Small intestine (tissue), 7 donors: ENCODE measurements around the gene PLCD1. TPM values are rescaled to one million over a fixed set of nuclear protein-coding genes. Genes with fewer than 3 reads are reported as not detected.

ENCODE experiments used
- DNase-seq, 2 donors: peaks; one replicate each; pipeline versions ENCODE4 v3.0.0 to v3.0.0-alpha.2; 2013
- FAIRE-seq: peaks from 2 replicates; lab custom pipeline; 2012; peaks lifted over from hg19 to GRCh38; lab: Jason Lieb, UNC
- H3K27ac ChIP-seq, 3 donors: one replicate each; pipeline ENCODE4 v1.5.1; 2013; ENCODE audit warnings: low read length in 2 of 3, mild to moderate bottlenecking in 2 of 3, control low read depth in 1 of 3, inconsistent platforms in 1 of 3, low read depth in 1 of 3, moderate library complexity in 1 of 3
- H3K27me3 ChIP-seq, 3 donors: one replicate each; pipeline ENCODE4 v1.6.1; 2013; ENCODE audit warnings: low read length in 3 of 3, inconsistent platforms in 1 of 3; ENCODE audit not compliant: control insufficient read depth in 3 of 3, insufficient read depth in 3 of 3
- H3K36me3 ChIP-seq, 3 donors: one replicate each; pipeline ENCODE4 v1.6.1; 2013; ENCODE audit warnings: low read length in 3 of 3, inconsistent platforms in 1 of 3, low read depth in 1 of 3, mild to moderate bottlenecking in 1 of 3, moderate library complexity in 1 of 3; ENCODE audit not compliant: control insufficient read depth in 3 of 3, insufficient read depth in 2 of 3
- H3K4me1 ChIP-seq, 3 donors: one replicate each; pipeline ENCODE4 v1.6.1; 2013; ENCODE audit warnings: low read length in 2 of 3, inconsistent platforms in 1 of 3, low read depth in 1 of 3, mild to moderate bottlenecking in 1 of 3, moderate library complexity in 1 of 3; ENCODE audit not compliant: control insufficient read depth in 3 of 3, insufficient read depth in 2 of 3
- H3K4me3 ChIP-seq, 3 donors: one replicate each; pipeline ENCODE4 v1.5.1; 2013; ENCODE audit warnings: low read length in 3 of 3, control low read depth in 1 of 3, inconsistent platforms in 1 of 3, low read depth in 1 of 3, mild to moderate bottlenecking in 1 of 3, moderate library complexity in 1 of 3
- H3K9me3 ChIP-seq, 2 donors: one replicate each; pipeline ENCODE4 v1.6.1; 2013; ENCODE audit warnings: low read depth in 1 of 2, low read length in 1 of 2; ENCODE audit not compliant: control insufficient read depth in 2 of 2, insufficient read depth in 1 of 2
- WGBS, 3 donors: extraction: QIAGEN DNeasy Blood & Tissue Kit; methylation state at CpG; one replicate each; pipeline ENCODE4 v1.1.7; 2013; 5-methylcytosine and 5-hydroxymethylcytosine counted together
- polyA plus RNA-seq, 4 donors: library from polyadenylated mRNA; stranded (reverse) in 3 of 4; unstranded in 1 of 4; fragments of 200-250 nt in 3 of 4; fragments of 120-200 nt in 1 of 4; gene quantifications; one replicate each; pipeline versions ENCODE4 v1.2.1 to v1.2.3, GENCODE V29; 2013
- donor health status: healthy with polysubstance abuse.
- donor health status: control.
- donor health status: control.
- donor health status: Bipolar disorder and iron deficiency.
- donor health status: healthy.

PLCD1 gene
- polyA plus RNA-seq, 4 donors, result 7.8 to 20.7 (median 12.6) TPM

DNA sequence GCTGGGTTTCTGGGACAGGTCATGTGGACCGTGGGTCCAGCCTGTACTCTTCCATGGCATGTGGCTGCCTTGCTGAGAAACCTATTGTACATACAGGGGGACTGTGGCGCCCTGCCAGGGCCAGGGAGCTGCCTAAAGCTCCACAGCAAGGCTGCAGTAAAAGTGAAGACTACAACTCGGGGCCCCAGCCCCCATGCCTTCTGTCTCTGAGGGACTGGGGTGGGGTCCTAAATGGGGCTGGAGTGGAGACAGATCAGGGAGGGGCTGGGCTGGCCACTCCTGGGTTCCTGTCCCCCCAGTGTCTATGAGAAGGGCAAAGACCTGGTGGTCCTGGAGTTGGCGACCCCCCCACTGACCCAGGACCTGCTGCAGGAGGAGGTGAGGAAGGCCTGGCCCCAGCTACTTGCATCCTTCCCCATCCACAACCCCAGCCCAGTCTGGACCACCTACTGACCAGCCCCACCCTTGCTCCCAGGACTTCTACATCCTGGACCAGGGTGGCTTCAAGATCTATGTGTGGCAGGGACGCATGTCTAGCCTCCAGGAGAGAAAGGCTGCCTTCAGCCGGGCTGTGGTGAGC, 31.6 kb downstream of the PLCD1 start:
- no peak overlapping the region for H3K4me3 ChIP-seq
- H3K36me3 ChIP-seq, result peaks cover 0 to 75% (median 20%) of the 10 kb centered on the region in 3 donors
- H3K4me1 ChIP-seq, result peaks cover 8 to 77% (median 10%) of the 10 kb centered on the region in 3 donors

GRCh38 chr3:37997342-37997741, 32.1 kb downstream of the PLCD1 start:
- DNase-seq (no peak), FAIRE-seq (no peak)
- WGBS, 3 donors, result 87 to 88% (median 87%) methylated on average over 10 of the region's 10 CpGs

More for the DNA sequence above, 31.6 kb downstream of the PLCD1 start:
- Histone ChIP-seq H3K9me3 (no peaks in the 10 kb centered on the region), H3K27me3 (no peaks in the 10 kb centered on the region), H3K27ac (peak overlapping the region; percentile 78 to 96 (median 91))
- FAIRE-seq (no peak), DNase-seq (no peak)
- WGBS, 3 donors, result 67 to 89% (median 85%) methylated on average over 6 of the region's 6 CpGs

DNA sequence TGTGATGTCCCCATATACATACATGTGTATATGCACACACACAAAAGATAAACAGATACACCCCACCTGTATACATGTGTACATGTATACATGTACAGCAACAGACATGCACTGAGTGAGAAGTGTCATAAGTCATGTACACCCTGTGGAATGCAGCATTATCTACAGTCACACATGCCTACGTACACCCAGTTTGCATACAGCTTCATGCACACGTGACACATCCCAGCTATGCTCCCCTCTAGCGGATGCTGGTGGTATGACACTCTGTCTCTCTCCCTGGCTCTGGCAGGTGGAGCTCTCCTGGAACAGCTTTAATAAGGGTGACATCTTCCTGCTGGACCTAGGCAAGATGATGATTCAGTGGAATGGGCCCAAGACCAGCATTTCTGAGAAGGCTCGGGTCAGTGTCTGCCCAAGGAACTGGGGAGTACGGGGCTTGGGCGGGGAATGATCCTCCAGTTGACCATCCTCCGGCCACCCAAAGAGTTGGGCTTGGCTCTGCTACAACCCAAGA, 32.6 kb downstream of the PLCD1 start:
- FAIRE-seq, result no peak
- DNase-seq, result peak; percentile 94 to 96
- H3K27ac ChIP-seq, result peak overlapping the region in 1 of 3 donors; percentile 96
- no peaks in the 10 kb centered on the region for H3K27me3 ChIP-seq
- no peaks in the 10 kb centered on the region for H3K9me3 ChIP-seq
- H3K4me1 ChIP-seq, result peaks cover 8 to 67% (median 10%) of the 10 kb centered on the region in 3 donors
- H3K4me3 ChIP-seq, result no peak overlapping the region
- peaks cover 0 to 64% (median 14%) of the 10 kb centered on the region in 3 donors for H3K36me3 ChIP-seq
- 38 to 47% (median 42%) methylated on average over 7 of the region's 7 CpGs for WGBS, 3 donors

More at GRCh38 chr3:37997342-37997741, 32.1 kb downstream of the PLCD1 start:
- Histone ChIP-seq H3K36me3 (peaks cover 0 to 69% (median 17%) of the 10 kb centered on the region in 3 donors), H3K9me3 (no peaks in the 10 kb centered on the region), H3K4me1 (peaks cover 8 to 72% (median 10%) of the 10 kb centered on the region in 3 donors), H3K4me3 (no peak overlapping the region), H3K27ac (peak overlapping the region in 2 of 3 donors; percentile 13 to 96), H3K27me3 (no peaks in the 10 kb centered on the region)

DNA sequence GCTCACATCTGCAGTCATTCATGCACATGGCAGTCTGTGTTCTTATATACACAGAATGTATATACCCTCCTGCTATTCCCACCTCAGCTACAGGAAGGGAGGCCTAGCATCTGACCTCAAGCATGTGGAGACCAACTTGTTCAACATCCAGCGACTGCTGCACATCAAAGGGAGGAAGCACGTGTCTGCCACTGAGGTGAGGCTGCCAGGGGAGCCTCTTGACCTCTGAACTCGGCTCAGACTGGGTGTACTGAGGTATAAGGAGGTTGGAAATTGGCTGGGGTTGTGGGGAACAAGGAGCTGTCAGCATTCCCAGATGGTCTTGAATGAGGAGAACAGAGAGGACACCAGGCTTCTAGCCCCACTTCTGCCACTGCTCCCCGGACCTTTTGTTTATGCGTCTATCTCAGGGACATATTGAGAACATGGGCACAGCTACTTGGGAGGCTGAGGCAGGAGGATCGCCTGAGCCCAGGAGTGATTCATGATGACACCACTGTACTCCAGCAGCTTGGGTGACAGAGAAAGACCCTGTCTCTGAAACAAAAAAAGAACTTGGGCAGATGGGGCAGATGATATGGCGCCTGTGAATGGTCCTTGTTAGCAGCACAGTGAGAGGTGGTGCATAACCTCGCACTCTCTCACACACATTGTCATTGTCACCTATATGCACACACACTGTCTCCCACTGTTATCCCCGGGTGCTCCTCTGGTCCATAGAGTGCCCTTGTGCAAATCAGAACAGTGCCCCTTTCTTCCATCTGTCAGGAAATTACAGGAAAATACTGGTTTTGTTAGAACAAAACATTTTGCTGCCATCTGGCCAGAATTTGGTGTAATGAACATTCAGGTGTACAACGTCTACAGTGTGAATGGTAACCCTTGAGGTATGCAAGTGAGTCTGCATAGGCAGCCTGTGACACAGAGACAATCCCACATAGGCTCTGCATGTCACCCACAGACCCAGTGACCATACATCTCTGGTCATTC, 33.5 kb downstream of the PLCD1 start:
- DNase-seq (no peak), FAIRE-seq (no peak)
- H3K27ac ChIP-seq, result peak overlapping the region; percentile 22 to 96 (median 44)
- H3K4me3 ChIP-seq, result no peak overlapping the region
- WGBS, 3 donors, result 61 to 76% (median 68%) methylated on average over 10 of the region's 10 CpGs
- no peaks in the 10 kb centered on the region for H3K27me3 ChIP-seq
- no peaks in the 10 kb centered on the region for H3K9me3 ChIP-seq
- peaks cover 0 to 55% (median 13%) of the 10 kb centered on the region in 3 donors for H3K36me3 ChIP-seq
- peaks cover 8 to 58% (median 10%) of the 10 kb centered on the region in 3 donors for H3K4me1 ChIP-seq

DNA sequence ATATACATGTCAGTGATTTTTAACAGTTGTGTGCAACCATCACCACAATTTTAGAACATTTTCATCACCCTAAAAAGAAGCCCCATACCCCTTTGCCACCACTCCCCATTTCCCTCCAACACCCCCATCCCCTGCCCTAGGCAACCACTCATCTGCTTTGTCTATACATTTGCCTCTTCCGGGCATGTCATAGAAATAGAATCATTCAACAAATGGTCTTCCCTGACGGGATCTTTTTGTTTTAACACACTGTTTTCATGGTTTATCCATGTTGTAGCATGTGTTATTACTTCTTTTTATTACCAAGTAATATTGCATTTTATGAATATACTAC, 34.8 kb downstream of the PLCD1 start:
- DNase-seq (no peak), FAIRE-seq (no peak)
- Histone ChIP-seq H3K9me3 (no peaks in the 10 kb centered on the region), H3K4me1 (peaks cover 8 to 68% (median 10%) of the 10 kb centered on the region in 3 donors), H3K36me3 (peaks cover 0 to 47% (median 12%) of the 10 kb centered on the region in 3 donors), H3K27me3 (no peaks in the 10 kb centered on the region), H3K4me3 (peak overlapping the region in 2 of 3 donors; percentile 51 to 66), H3K27ac (peak overlapping the region; percentile 88 to 97 (median 96))
- 18 to 35% (median 23%) methylated on average over 2 of the region's 2 CpGs for WGBS, 3 donors

DNA sequence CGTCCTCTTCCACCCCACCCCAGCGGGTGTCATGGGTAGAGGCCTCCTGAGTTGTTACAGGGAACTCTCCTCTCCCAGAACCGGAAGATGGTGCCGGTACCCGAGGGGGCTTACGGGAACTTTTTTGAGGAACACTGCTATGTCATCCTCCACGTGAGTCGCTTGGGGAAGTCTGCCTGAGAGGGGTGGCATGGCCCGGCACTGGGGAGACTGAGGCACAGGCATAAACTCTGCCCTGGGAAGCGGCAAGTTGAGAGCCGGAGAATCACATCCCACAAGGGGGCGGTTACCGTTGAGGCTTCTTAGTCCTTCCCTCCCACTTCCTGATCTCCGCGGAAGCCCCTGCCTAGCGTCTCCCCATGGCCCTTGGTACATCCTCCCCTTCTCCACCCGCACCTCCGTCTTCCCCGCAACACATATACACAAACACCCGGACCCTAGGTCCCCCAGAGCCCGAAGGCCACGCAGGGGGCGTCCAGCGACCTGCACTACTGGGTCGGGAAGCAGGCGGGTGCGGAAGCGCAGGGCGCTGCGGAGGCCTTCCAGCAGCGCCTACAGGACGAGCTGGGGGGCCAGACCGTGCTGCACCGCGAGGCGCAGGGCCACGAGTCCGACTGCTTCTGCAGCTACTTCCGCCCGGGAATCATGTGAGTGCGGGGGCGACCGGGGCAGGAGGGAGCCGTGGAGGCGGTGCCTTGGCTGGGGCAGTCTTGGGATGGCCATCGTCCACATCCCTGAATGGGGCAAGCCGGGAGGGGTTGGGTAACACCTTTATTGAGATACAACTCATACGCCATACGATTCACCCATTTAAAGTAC, 35.4 kb downstream of the PLCD1 start:
- Histone ChIP-seq H3K4me3 (peak overlapping the region; percentile 51 to 66 (median 52)), H3K4me1 (peaks cover 8 to 69% (median 10%) of the 10 kb centered on the region in 3 donors), H3K36me3 (peaks cover 0 to 47% (median 7%) of the 10 kb centered on the region in 3 donors), H3K9me3 (no peaks in the 10 kb centered on the region), H3K27ac (peak overlapping the region; percentile 88 to 97 (median 96)), H3K27me3 (no peaks in the 10 kb centered on the region)
- WGBS, 3 donors, result 1 to 4% (median 3%) methylated on average over 48 to 49 of the region's 49 CpGs
- DNase-seq (peak; percentile 75 to 94), FAIRE-seq (no peak)

- H3K27ac ChIP-seq, result peak overlapping the region; percentile 88 to 97 (median 96)
- DNase-seq, result peak; percentile 41 to 67
- FAIRE-seq, result no peak
- H3K4me3 ChIP-seq, result peak overlapping the region in 2 of 3 donors; percentile 51 to 66
- peaks cover 8 to 68% (median 10%) of the 10 kb centered on the region in 3 donors for H3K4me1 ChIP-seq
- 25 to 37% (median 36%) methylated on average over 6 of the region's 6 CpGs for WGBS, 3 donors
- no peaks in the 10 kb centered on the region for H3K27me3 ChIP-seq
- H3K36me3 ChIP-seq, result peaks cover 0 to 49% (median 7%) of the 10 kb centered on the region in 3 donors
- H3K9me3 ChIP-seq, result no peaks in the 10 kb centered on the region
Observed at GRCh38 chr3:37993460-37993819, 36.0 kb downstream of the PLCD1 start.
